Endothelial cell of umbilical vein (primary cell): Measurements from ENCODE around the gene CLEC11A. TPM values are rescaled to one million over a fixed set of nuclear protein-coding genes. Genes with fewer than 3 reads are reported as not detected.

Experiments used
- BruUV-seq: library from RNA; stranded (reverse); fragments of 400-500 nt; replicated peaks from 2 replicates; lab custom pipeline; 2021; lab: Mats Ljungman, UMichigan
- CTCF ChIA-PET: fragments of 300-600, 350-600 bp; sonication (Branson Sonifier 250); formaldehyde crosslinking; loops from one replicate; lab custom pipeline; 2021; ENCODE audit warnings: antibody characterized with exemption, inconsistent platforms; lab: Charles Lee
- POLR2A ChIA-PET: fragments of 300-600, 350-600 bp; sonication (Branson Sonifier 250); formaldehyde crosslinking; loops from one replicate; lab custom pipeline; 2021; ENCODE audit warnings: antibody characterized with exemption, inconsistent platforms; lab: Charles Lee
- DNase-seq: peaks from one replicate; pipeline ENCODE4 v3.0.0-alpha.2; 2011; ENCODE audit warnings: low read depth, low spot score
- FAIRE-seq: peaks from 2 replicates; lab custom pipeline; 2011; peaks lifted over from hg19 to GRCh38; lab: Jason Lieb, UNC
- H2AFZ ChIP-seq: 2 replicates; pipeline ENCODE4 v1.6.0; 2012; ENCODE audit warnings: low read depth, low read length, control low read depth, inconsistent platforms
- H3K27ac ChIP-seq: 2 replicates; pipeline ENCODE4 v1.5.1; 2011; ENCODE audit warnings: low read depth, mild to moderate bottlenecking, control low read depth, low read length, moderate library complexity; ENCODE audit not compliant: insufficient read depth
- H3K27me3 ChIP-seq, 2 experiments: 2 replicates each; pipeline versions ENCODE4 v1.6.0 to v1.6.1; 2011; ENCODE audit warnings: low read length in 2 of 2, mixed read lengths in 1 of 2; ENCODE audit not compliant: control insufficient read depth in 2 of 2, insufficient read depth in 2 of 2
- H3K36me3 ChIP-seq, 2 experiments: 2 replicates in 1 of 2; 3 replicates in 1 of 2; pipeline ENCODE4 v1.5.1; 2011; ENCODE audit warnings: low read length in 2 of 2, mild to moderate bottlenecking in 1 of 2, moderate library complexity in 1 of 2; ENCODE audit not compliant: control insufficient read depth in 2 of 2, insufficient read depth in 2 of 2; ENCODE audit errors: extremely low read depth in 1 of 2
- H3K4me1 ChIP-seq: 3 replicates; pipeline ENCODE4 v1.5.1; 2011; ENCODE audit warnings: mild to moderate bottlenecking, low read length; ENCODE audit not compliant: control insufficient read depth, insufficient read depth; ENCODE audit errors: extremely low read depth
- H3K4me2 ChIP-seq: 2 replicates; pipeline ENCODE4 v1.6.1; 2011; ENCODE audit warnings: low read length, control low read depth, mixed read lengths; ENCODE audit not compliant: insufficient read depth
- H3K4me3 ChIP-seq, 3 experiments: fragments of 200-600 bp in 1 of 3; sonication (generic), shearing (Covaris generic) in 1 of 3; replicated peaks in 1 of 3; 2 replicates each; pipeline ENCODE4 v1.5.1; 2011 to 2016; ENCODE audit warnings: control low read depth in 3 of 3, low read length in 3 of 3, mild to moderate bottlenecking in 2 of 3, inconsistent platforms in 1 of 3, low read depth in 1 of 3, moderate library complexity in 1 of 3; ENCODE audit not compliant: insufficient read depth in 1 of 3
- H3K79me2 ChIP-seq: 2 replicates; pipeline ENCODE4 v1.6.0; 2012; ENCODE audit warnings: low read length, inconsistent platforms; ENCODE audit not compliant: control insufficient read depth, insufficient read depth
- H3K9ac ChIP-seq: replicated peaks from 2 replicates; pipeline ENCODE3; 2011; ENCODE audit warnings: low read length, control low read depth; ENCODE audit not compliant: insufficient read depth; ENCODE audit errors: extremely low read depth
- H3K9me1 ChIP-seq: replicated peaks from 3 replicates; pipeline ENCODE4 v1.6.0; 2011; ENCODE audit warnings: mild to moderate bottlenecking, low read length; ENCODE audit not compliant: control insufficient read depth, insufficient read depth; ENCODE audit errors: extremely low read depth
- H3K9me3 ChIP-seq: replicated peaks from 2 replicates; pipeline ENCODE4 v1.5.1; 2012; ENCODE audit warnings: low read length, inconsistent platforms; ENCODE audit not compliant: control insufficient read depth, insufficient read depth
- H4K20me1 ChIP-seq: replicated peaks from 2 replicates; pipeline ENCODE3; 2011; ENCODE audit warnings: mild to moderate bottlenecking, low read length; ENCODE audit not compliant: control insufficient read depth, insufficient read depth; ENCODE audit errors: extremely low read depth
- EZH2 ChIP-seq: IDR thresholded peaks from 2 replicates; pipeline ENCODE4 v1.6.1; 2012; ENCODE audit warnings: borderline replicate concordance, low read depth, mild to moderate bottlenecking, moderate library complexity, low read length, inconsistent platforms; ENCODE audit not compliant: severe bottlenecking
- FOS ChIP-seq: IDR thresholded peaks from 2 replicates; pipeline ENCODE4 v1.6.1; 2011; ENCODE audit warnings: mild to moderate bottlenecking, low read length, moderate library complexity, borderline replicate concordance; ENCODE audit not compliant: insufficient read depth
- GATA2 ChIP-seq: IDR thresholded peaks from 2 replicates; pipeline ENCODE4 v1.7.0; 2011; ENCODE audit warnings: low read depth, mild to moderate bottlenecking, moderate library complexity, mixed read lengths, low read length; ENCODE audit not compliant: insufficient read length, insufficient read depth
- JUN ChIP-seq: IDR thresholded peaks from 2 replicates; pipeline ENCODE4 v1.6.1; 2011; ENCODE audit warnings: borderline replicate concordance, low read depth; ENCODE audit not compliant: insufficient read length, insufficient read depth
- MAX ChIP-seq: IDR thresholded peaks from 2 replicates; pipeline ENCODE4 v1.6.1; 2011; ENCODE audit not compliant: insufficient read depth, insufficient read length
- MYC ChIP-seq: IDR thresholded peaks from one replicate; pipeline ENCODE4 v1.6.1; 2011; ENCODE audit warnings: mild to moderate bottlenecking, low read depth, low read length
- POLR2A ChIP-seq: IDR thresholded peaks from 2 replicates; pipeline ENCODE4 v1.6.1; 2012; ENCODE audit warnings: low read depth, mild to moderate bottlenecking, control low read depth, low read length
- POLR2AphosphoS5 ChIP-seq: IDR thresholded peaks from 2 replicates; pipeline ENCODE4 v1.6.1; 2012; ENCODE audit warnings: low read depth, mild to moderate bottlenecking, control low read depth, low read length, moderate library complexity; ENCODE audit not compliant: insufficient read depth
- dilution Hi-C: fragments of 300-500 bp; cut with MboI; formaldehyde crosslinking; loops from one replicate; pipeline ENCODE4 v1.15.0; 2019; ENCODE audit warnings: low sequenced_read_pairs; ENCODE audit not compliant: extremely low pct_ligation_motif_present
- intact Hi-C: fragments of 100-400 bp; cut with micrococcal nuclease; formaldehyde crosslinking; loops from one replicate; pipeline ENCODE4 v1.10.0; 2022
- polyA plus RNA-seq, 4 experiments: library from polyadenylated mRNA; depleted of rRNA in 3 of 4; stranded (reverse) in 3 of 4; unstranded in 1 of 4; fragments of >200 nt; gene quantifications; 2 replicates each; pipeline versions ENCODE4 v1.2.1 to v1.2.3, GENCODE V29; 2011 to 2012; ENCODE audit warnings: missing spikeins in 1 of 4
- total RNA-seq: library from RNA; stranded (reverse); gene quantifications from 2 replicates; pipeline ENCODE4 v1.2.3, GENCODE V29; 2021
- TF ChIP-seq, protein P1 (sequence below), 2 donors: IDR thresholded peaks; 1 replicate in 1 of 2; 2 replicates in 1 of 2; pipeline ENCODE4 v1.5.1; 2011; ENCODE audit warnings: low read length in 2 of 2, mild to moderate bottlenecking in 2 of 2, moderate library complexity in 2 of 2, control low read depth in 1 of 2, inconsistent platforms in 1 of 2, low read depth in 1 of 2; ENCODE audit not compliant: insufficient read depth in 1 of 2; ENCODE audit errors: extremely low read depth in 1 of 2

CLEC11A gene
- total and polyA plus RNA-seq, 2 donors (not counting 3 experiments of a cell fraction or from before 2014, with no cell fraction given): 10.4 to 30.1 TPM

- Histone ChIP-seq H3K79me2 (no peaks in the 10 kb centered on the region), H3K27ac (no peak overlapping the region), H3K27me3 (no peaks in the 10 kb centered on the region), H3K9me1 (no peaks in the 10 kb centered on the region), H3K9me3 (no peaks in the 10 kb centered on the region), H3K36me3 (no peaks in the 10 kb centered on the region), H3K9ac (no peak overlapping the region), H2AFZ (no peak overlapping the region), H3K4me2 (no peak overlapping the region), H3K4me1 (no peaks in the 10 kb centered on the region), H4K20me1 (no peaks in the 10 kb centered on the region), H3K4me3 (no peak overlapping the region)
- FAIRE-seq: no peak
- ChIA-PET CTCF (interaction anchor here (1.0 to 1.2 kb wide), 3 partner anchors 13 to 50 kb away, joined by 3 to 9 read pairs (median 3); no protein-coding TSS in a partner anchor), POLR2A (no interaction called here)
- no peak for TF ChIP-seq JUN
- no peak for TF ChIP-seq POLR2A
- TF ChIP-seq EZH2: no peak
- no peak for TF ChIP-seq MAX
- TF ChIP-seq MYC: no peak
- TF ChIP-seq, protein P1, sequence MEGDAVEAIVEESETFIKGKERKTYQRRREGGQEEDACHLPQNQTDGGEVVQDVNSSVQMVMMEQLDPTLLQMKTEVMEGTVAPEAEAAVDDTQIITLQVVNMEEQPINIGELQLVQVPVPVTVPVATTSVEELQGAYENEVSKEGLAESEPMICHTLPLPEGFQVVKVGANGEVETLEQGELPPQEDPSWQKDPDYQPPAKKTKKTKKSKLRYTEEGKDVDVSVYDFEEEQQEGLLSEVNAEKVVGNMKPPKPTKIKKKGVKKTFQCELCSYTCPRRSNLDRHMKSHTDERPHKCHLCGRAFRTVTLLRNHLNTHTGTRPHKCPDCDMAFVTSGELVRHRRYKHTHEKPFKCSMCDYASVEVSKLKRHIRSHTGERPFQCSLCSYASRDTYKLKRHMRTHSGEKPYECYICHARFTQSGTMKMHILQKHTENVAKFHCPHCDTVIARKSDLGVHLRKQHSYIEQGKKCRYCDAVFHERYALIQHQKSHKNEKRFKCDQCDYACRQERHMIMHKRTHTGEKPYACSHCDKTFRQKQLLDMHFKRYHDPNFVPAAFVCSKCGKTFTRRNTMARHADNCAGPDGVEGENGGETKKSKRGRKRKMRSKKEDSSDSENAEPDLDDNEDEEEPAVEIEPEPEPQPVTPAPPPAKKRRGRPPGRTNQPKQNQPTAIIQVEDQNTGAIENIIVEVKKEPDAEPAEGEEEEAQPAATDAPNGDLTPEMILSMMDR (IDR thresholded peaks at IDR 0.05; ENCODE audit: extremely low read depth in 1 of 2, insufficient read depth in 1 of 2, low read depth in 1 of 2, low read length in 2 of 2): no peak
- TF ChIP-seq POLR2AphosphoS5: no peak
- no peak for TF ChIP-seq GATA2
- TF ChIP-seq FOS: no peak
- dilution Hi-C loops (no loop called here), intact Hi-C loops (no loop called here)
- no TSS peak for BruUV-seq
- DNase-seq: no peak
Measured at GRCh38 chr19:50770888-50771287, 47.7 kb downstream of the CLEC11A start.
